HCT116 (cell line): ENCODE results near the gene KMT2E. TPM values are rescaled to one million over a fixed set of nuclear protein-coding genes. Genes with fewer than 3 reads are reported as not detected.
"Not testable (repeated sequence)": the region's sequence is repeated elsewhere in the genome, so short reads cannot be mapped to it uniquely, and the experiment has no call there.

Experiments
- ATAC-seq: fragments of 200-7000 bp; cut with Tn5 transposase; 2 replicates; pipeline ENCODE4 v1.9.1; 2020; ENCODE audit warnings: mild to moderate bottlenecking, moderate library complexity
- BruUV-seq: library from RNA; stranded (reverse); fragments of 400-500 nt; replicated peaks from 2 replicates; lab custom pipeline; 2021; lab: Mats Ljungman, UMichigan
- CTCF ChIA-PET: fragments of 300-600 bp; sonication (Branson Sonifier 250); formaldehyde crosslinking; loops from one replicate; lab custom pipeline; 2021; ENCODE audit warnings: antibody characterized with exemption; lab: Charles Lee
- POLR2A ChIA-PET: fragments of 300-600, 350-600 bp; sonication (Branson Sonifier 250); formaldehyde crosslinking; loops from one replicate; lab custom pipeline; 2021; ENCODE audit warnings: antibody characterized with exemption; lab: Charles Lee
- RAD21 ChIA-PET, 2 experiments: fragments of 300-600 bp; sonication (Branson Sonifier 250); formaldehyde crosslinking; loops; one replicate each; lab custom pipeline; 2023; ENCODE audit warnings: low total read pairs in 2 of 2; ENCODE audit not compliant: uncharacterized antibody in 2 of 2, unreplicated experiment in 2 of 2, low non-redundant PET in 1 of 2; lab: Charles Lee
- DNase-seq: peaks from one replicate; pipeline ENCODE4 v3.0.0-alpha.2; 2010; ENCODE audit warnings: low read depth, low spot score
- H2AFZ ChIP-seq: fragments of 200-600 bp; shearing (Covaris generic), sonication (generic); 2 replicates; pipeline ENCODE4 v1.6.1; 2017; ENCODE audit warnings: low read depth, mixed run types, mixed read lengths, antibody characterized with exemption, low read length; ENCODE audit not compliant: poor library complexity, severe bottlenecking
- H3K27ac ChIP-seq: 2 replicates; pipeline ENCODE4 v1.5.1; 2012; ENCODE audit warnings: low read depth, low read length
- H3K27me3 ChIP-seq: fragments of 200-600 bp; sonication (generic); 2 replicates; pipeline ENCODE4 v1.6.1; 2016; ENCODE audit warnings: mixed run types, low read length, mixed read lengths; ENCODE audit not compliant: insufficient read depth
- H3K36me3 ChIP-seq, 2 experiments: fragments of 200-500 bp in 1 of 2; fragments of 200-600 bp in 1 of 2; sonication (Bioruptor generic) in 1 of 2; sonication (generic) in 1 of 2; 2 replicates each; pipeline versions ENCODE4 v1.5.1 to v1.6.1; 2014 to 2016; ENCODE audit warnings: low read length in 2 of 2, inconsistent platforms in 1 of 2, mixed read lengths in 1 of 2, mixed run types in 1 of 2; ENCODE audit not compliant: insufficient read depth in 2 of 2, control insufficient read depth in 1 of 2
- H3K4me1 ChIP-seq, 2 experiments: fragments of 200-600 bp in 1 of 2; sonication (generic) in 1 of 2; 2 replicates each; pipeline versions ENCODE4 v1.5.1 to v1.6.1; 2012 to 2017; ENCODE audit warnings: low read length in 2 of 2, inconsistent platforms in 1 of 2, mild to moderate bottlenecking in 1 of 2, mixed read lengths in 1 of 2, mixed run types in 1 of 2, moderate library complexity in 1 of 2; ENCODE audit not compliant: insufficient read depth in 2 of 2, control insufficient read depth in 1 of 2
- H3K4me2 ChIP-seq: fragments of 200-600 bp; sonication (generic); 2 replicates; pipeline ENCODE4 v1.6.1; 2017; ENCODE audit warnings: mixed run types, low read length, mixed read lengths
- H3K4me3 ChIP-seq, 2 experiments: fragments of 200-600 bp in 1 of 2; sonication (generic) in 1 of 2; replicated peaks in 1 of 2; 2 replicates each; pipeline ENCODE4 v1.5.1; 2011 to 2016; ENCODE audit warnings: low read length in 2 of 2, control low read depth in 1 of 2, low read depth in 1 of 2, mild to moderate bottlenecking in 1 of 2, mixed read lengths in 1 of 2, mixed run types in 1 of 2
- H3K79me2 ChIP-seq: fragments of 200-600 bp; sonication (generic); 2 replicates; pipeline ENCODE4 v1.6.1; 2017; ENCODE audit warnings: mild to moderate bottlenecking, mixed run types, low read length, moderate library complexity, mixed read lengths; ENCODE audit not compliant: insufficient read depth
- H3K9ac ChIP-seq: fragments of 200-600 bp; sonication (generic); 2 replicates; pipeline ENCODE4 v1.6.1; 2016; ENCODE audit warnings: low read length, mixed read lengths
- H3K9me2 ChIP-seq: fragments of 200-600 bp; sonication (generic), shearing (Covaris generic); 2 replicates; pipeline ENCODE4 v1.6.1; 2017; ENCODE audit warnings: mixed run types, mild to moderate bottlenecking, moderate library complexity; ENCODE audit not compliant: insufficient read depth
- H3K9me3 ChIP-seq, 2 experiments: fragments of 200-500 bp in 1 of 2; fragments of 200-600 bp in 1 of 2; sonication (Bioruptor generic) in 1 of 2; sonication (generic) in 1 of 2; 2 replicates each; pipeline ENCODE4 v1.6.1; 2014 to 2017; ENCODE audit warnings: low read length in 2 of 2, mixed read lengths in 2 of 2, inconsistent platforms in 1 of 2, low read depth in 1 of 2, mild to moderate bottlenecking in 1 of 2, mixed run types in 1 of 2, moderate library complexity in 1 of 2; ENCODE audit not compliant: control insufficient read depth in 1 of 2, insufficient read depth in 1 of 2
- H4K20me1 ChIP-seq: fragments of 200-600 bp; sonication (generic), shearing (Covaris generic); 2 replicates; pipeline ENCODE4 v1.6.1; 2017; ENCODE audit warnings: mixed run types, mild to moderate bottlenecking, moderate library complexity; ENCODE audit not compliant: insufficient read depth
- EZH2 ChIP-seq: fragments of 200-600 bp; sonication (generic); IDR thresholded peaks from 2 replicates; pipeline ENCODE4 v1.6.1; 2017; ENCODE audit warnings: antibody characterized with exemption, mixed run types
- POLR2A ChIP-seq: IDR thresholded peaks from 2 replicates; pipeline ENCODE4 v1.7.0; 2011; ENCODE audit warnings: borderline replicate concordance; ENCODE audit not compliant: insufficient read depth, insufficient read length; ENCODE audit errors: extremely low read depth
- ZNF274 ChIP-seq: fragments of 200-500 bp; sonication (Bioruptor generic); IDR thresholded peaks from 2 replicates; pipeline ENCODE4 v1.6.1; 2014; ENCODE audit warnings: mild to moderate bottlenecking, low read depth, low read length, inconsistent platforms
- intact Hi-C: fragments of 100-400 bp; cut with micrococcal nuclease; formaldehyde crosslinking; loops from 2 replicates; pipeline ENCODE4 v1.10.0; 2022
- total RNA-seq: library from RNA; stranded (reverse); gene quantifications from one replicate; pipeline ENCODE4 v1.2.1, GENCODE V29; 2021; ENCODE audit not compliant: unreplicated experiment
- TF ChIP-seq, protein P1 (sequence below): IDR thresholded peaks from 2 replicates; pipeline ENCODE4 v1.6.1; 2012

Gene KMT2E
- total RNA-seq, 1 experiment from 2014 or later, result 39.8 TPM

DNA sequence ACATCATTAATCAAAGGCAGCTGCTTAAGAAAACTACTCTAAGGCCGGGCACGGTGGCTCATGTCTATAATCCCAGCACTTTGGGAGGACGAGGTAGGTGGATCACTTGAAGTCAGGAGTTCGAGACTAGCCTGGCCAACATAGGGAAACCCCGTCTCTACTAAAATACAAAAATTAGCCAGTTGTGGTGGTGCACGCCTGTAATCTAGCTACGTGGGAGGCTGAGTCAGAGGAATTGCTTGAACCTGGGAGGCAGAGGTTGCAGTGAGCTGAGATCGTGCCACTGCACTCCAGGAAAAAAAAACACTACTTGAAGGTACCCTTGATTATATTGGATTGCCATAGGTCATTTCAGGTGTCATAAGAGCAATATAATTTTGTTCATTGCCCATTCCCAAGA, 14.9 kb downstream of the KMT2E start:
- H3K9ac ChIP-seq, H3K36me3 ChIP-seq, ATAC-seq, POLR2A ChIA-PET, H3K4me1 ChIP-seq, H2AFZ ChIP-seq, CTCF ChIA-PET, H3K27me3 ChIP-seq, H3K4me3 ChIP-seq, H3K9me3 ChIP-seq, intact Hi-C loops, BruUV-seq, RAD21 ChIA-PET, DNase-seq, H3K27ac ChIP-seq, H3K4me2 ChIP-seq, H3K9me2 ChIP-seq: not testable (repeated sequence)
- peaks cover 99% of the 10 kb centered on the region for H3K79me2 ChIP-seq
- H4K20me1 ChIP-seq, result peaks cover 16% of the 10 kb centered on the region

DNA sequence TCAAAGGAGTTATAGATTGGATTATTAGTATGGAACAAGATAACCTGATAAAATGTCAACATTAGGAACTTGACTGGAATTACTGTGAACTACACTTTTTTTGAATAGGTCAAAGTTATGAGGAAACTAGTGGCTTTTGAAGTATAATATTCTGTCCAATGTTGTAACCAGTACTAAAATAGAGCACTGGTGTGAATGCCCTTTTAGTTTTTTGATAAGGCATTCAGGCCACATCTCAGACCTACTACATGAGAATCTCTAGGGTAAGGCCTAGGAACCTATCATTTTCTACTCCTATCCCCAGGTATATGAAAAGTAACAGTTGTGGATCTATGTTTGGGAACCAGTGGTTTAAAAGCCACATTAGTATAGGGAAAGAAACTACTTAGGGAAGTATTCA, 16.4 kb downstream of the KMT2E start:
- peaks cover 12% of the 10 kb centered on the region for H4K20me1 ChIP-seq
- no peak for DNase-seq
- no peaks in the 10 kb centered on the region for H3K36me3 ChIP-seq
- no peaks in the 10 kb centered on the region for H3K9me3 ChIP-seq
- ChIA-PET POLR2A (no interaction called here), RAD21 (no interaction called here), CTCF (no interaction called here)
- H3K9ac ChIP-seq, result no peak overlapping the region
- no peak overlapping the region for H2AFZ ChIP-seq
- no peaks in the 10 kb centered on the region for H3K9me2 ChIP-seq
- BruUV-seq, result no TSS peak
- intact Hi-C loops, result no loop called here
- peaks cover 0 to 2% of the 10 kb centered on the region in 2 experiments; a peak in 1 of 4 replicates for H3K4me1 ChIP-seq
- no peaks in the 10 kb centered on the region for H3K27me3 ChIP-seq
- H3K4me3 ChIP-seq, result no peak overlapping the region
- H3K79me2 ChIP-seq, result peaks cover 94% of the 10 kb centered on the region
- no peak for ATAC-seq
- H3K27ac ChIP-seq, result no peak overlapping the region
- TF ChIP-seq EZH2 (no peak), ZNF274 (no peak), POLR2A (no peak)
- TF ChIP-seq, protein P1, sequence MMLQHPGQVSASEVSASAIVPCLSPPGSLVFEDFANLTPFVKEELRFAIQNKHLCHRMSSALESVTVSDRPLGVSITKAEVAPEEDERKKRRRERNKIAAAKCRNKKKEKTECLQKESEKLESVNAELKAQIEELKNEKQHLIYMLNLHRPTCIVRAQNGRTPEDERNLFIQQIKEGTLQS, result no peak
- no peak overlapping the region for H3K4me2 ChIP-seq
